Tibial nerve (tissue), 4 donors: ENCODE results near the gene UPP1. TPM values are rescaled to one million over a fixed set of nuclear protein-coding genes. Genes with fewer than 3 reads are reported as not detected.
A peak's percentile ranks its signal among the peaks of the same experiment; 100 is the strongest.
"Not testable (repeated sequence)": the region's sequence is repeated elsewhere in the genome, so short reads cannot be mapped to it uniquely, and the experiment has no call there.

ENCODE experiments used
- DNase-seq, 2 donors: peaks; one replicate each; pipeline ENCODE4 v3.0.0-alpha.2; 2019; ENCODE audit warnings: low spot score in 2 of 2
- H3K27ac ChIP-seq, 4 donors: fragments of 200-600 bp; sonication (generic) in 3 of 4; one replicate each; pipeline ENCODE4 v1.5.1; 2017 to 2019; ENCODE audit warnings: mild to moderate bottlenecking in 1 of 4
- H3K27me3 ChIP-seq, 2 donors: fragments of 200-600 bp; sonication (generic) in 1 of 2; one replicate each; pipeline versions ENCODE4 v1.5.1 to v1.6.0; 2017 to 2019
- H3K36me3 ChIP-seq, 3 donors: fragments of 200-600 bp; sonication (generic); one replicate each; pipeline ENCODE4 v1.5.1; 2018 to 2019
- H3K4me1 ChIP-seq, 4 donors: fragments of 200-600 bp; sonication (generic) in 3 of 4; one replicate each; pipeline ENCODE4 v1.5.1; 2017 to 2019
- H3K4me3 ChIP-seq, 4 donors: fragments of 200-600 bp; sonication (generic) in 3 of 4; one replicate each; pipeline ENCODE4 v1.5.1; 2017 to 2019; ENCODE audit warnings: mild to moderate bottlenecking in 1 of 4, moderate library complexity in 1 of 4
- H3K9me3 ChIP-seq, 4 donors: fragments of 200-600 bp; sonication (generic) in 3 of 4; one replicate each; pipeline ENCODE4 v1.5.1; 2017 to 2019
- EP300 ChIP-seq, 2 donors: sonication (generic); formaldehyde crosslinking; IDR thresholded peaks; one replicate each; pipeline ENCODE4 v1.6.1; 2017; ENCODE audit warnings: antibody characterized with exemption in 2 of 2, mild to moderate bottlenecking in 1 of 2
- POLR2A ChIP-seq, 2 donors: fragments of 450-650 bp; IDR thresholded peaks; one replicate each; pipeline ENCODE4 v1.6.1; 2017; ENCODE audit warnings: antibody characterized with exemption in 2 of 2, mild to moderate bottlenecking in 2 of 2, moderate library complexity in 2 of 2
- WGBS, 2 donors: methylation state at CpG; one replicate each; pipeline ENCODE4 v1.1.5; 2018; 5-methylcytosine and 5-hydroxymethylcytosine counted together
- total RNA-seq, 4 donors: library from RNA; depleted of rRNA; stranded (reverse); fragments of >200 nt; gene quantifications; one replicate each; pipeline ENCODE4 v1.1.0, GENCODE V29; 2016
- TF ChIP-seq, protein P1 (sequence below), 5 experiments: fragments of 200-600 bp in 3 of 5; fragments of 450-650 bp in 2 of 5; sonication (generic) in 3 of 5; IDR thresholded peaks; one replicate each; pipeline ENCODE4 v1.5.1; 2016 to 2019; ENCODE audit warnings: antibody characterized with exemption in 5 of 5, mild to moderate bottlenecking in 3 of 5, moderate library complexity in 2 of 5

Gene UPP1
- total RNA-seq, 4 donors from 2014 or later: 14.2 to 36.9 (median 19.0) TPM

GRCh38 chr7:48118041-48118440 is 29.0 kb downstream of the UPP1 start:
- H3K27me3 ChIP-seq: no peaks in the 10 kb centered on the region
- H3K4me3 ChIP-seq: no peak overlapping the region
- H3K36me3 ChIP-seq: no peaks in the 10 kb centered on the region
- TF ChIP-seq POLR2A (IDR thresholded peaks at IDR 0.05) (no peak), EP300 (IDR thresholded peaks at IDR 0.05) (no peak)
- TF ChIP-seq, protein P1, sequence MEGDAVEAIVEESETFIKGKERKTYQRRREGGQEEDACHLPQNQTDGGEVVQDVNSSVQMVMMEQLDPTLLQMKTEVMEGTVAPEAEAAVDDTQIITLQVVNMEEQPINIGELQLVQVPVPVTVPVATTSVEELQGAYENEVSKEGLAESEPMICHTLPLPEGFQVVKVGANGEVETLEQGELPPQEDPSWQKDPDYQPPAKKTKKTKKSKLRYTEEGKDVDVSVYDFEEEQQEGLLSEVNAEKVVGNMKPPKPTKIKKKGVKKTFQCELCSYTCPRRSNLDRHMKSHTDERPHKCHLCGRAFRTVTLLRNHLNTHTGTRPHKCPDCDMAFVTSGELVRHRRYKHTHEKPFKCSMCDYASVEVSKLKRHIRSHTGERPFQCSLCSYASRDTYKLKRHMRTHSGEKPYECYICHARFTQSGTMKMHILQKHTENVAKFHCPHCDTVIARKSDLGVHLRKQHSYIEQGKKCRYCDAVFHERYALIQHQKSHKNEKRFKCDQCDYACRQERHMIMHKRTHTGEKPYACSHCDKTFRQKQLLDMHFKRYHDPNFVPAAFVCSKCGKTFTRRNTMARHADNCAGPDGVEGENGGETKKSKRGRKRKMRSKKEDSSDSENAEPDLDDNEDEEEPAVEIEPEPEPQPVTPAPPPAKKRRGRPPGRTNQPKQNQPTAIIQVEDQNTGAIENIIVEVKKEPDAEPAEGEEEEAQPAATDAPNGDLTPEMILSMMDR (IDR thresholded peaks at IDR 0.05): no peak
- H3K27ac ChIP-seq: no peak overlapping the region
- H3K4me1 ChIP-seq: no peaks in the 10 kb centered on the region
- DNase-seq: no peak
- no peaks in the 10 kb centered on the region for H3K9me3 ChIP-seq
- WGBS, 2 donors: 56 to 59% methylated on average over 10 of the region's 10 CpGs

DNA sequence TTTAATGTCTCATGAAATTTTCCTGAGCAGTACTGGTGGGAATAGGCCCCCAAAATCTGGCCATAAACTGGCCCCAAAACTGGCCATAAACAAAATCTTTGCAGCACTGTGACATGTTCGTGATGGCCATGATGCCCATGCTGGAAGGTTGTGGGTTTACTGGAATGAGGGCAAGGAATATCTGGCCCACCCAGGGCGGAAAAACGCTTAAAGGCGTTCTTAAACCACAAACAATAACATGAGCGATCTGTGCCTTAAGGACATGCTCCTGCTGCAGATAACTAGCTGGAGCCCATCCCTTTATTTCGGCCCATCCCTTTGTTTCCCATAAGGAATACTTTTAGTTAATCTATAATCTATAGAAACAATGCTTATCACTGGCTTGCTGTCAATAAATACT is 31.5 kb downstream of the UPP1 start:
- H3K4me3 ChIP-seq, H3K36me3 ChIP-seq, H3K27me3 ChIP-seq, H3K9me3 ChIP-seq, DNase-seq, H3K4me1 ChIP-seq, H3K27ac ChIP-seq: not testable (repeated sequence)
- WGBS, 2 donors: 82 to 85% methylated on average over 6 of the region's 6 CpGs

- Histone ChIP-seq H3K27me3 (no peaks in the 10 kb centered on the region), H3K4me1 (no peaks in the 10 kb centered on the region), H3K4me3 (no peak overlapping the region), H3K9me3 (peaks cover 0 to 12% (median 1%) of the 10 kb centered on the region in 4 donors), H3K36me3 (no peaks in the 10 kb centered on the region), H3K27ac (no peak overlapping the region)
- DNase-seq: no peak
- 89 to 90% methylated on average over 2 of the region's 2 CpGs for WGBS, 2 donors
- no peak for TF ChIP-seq POLR2A (IDR thresholded peaks at IDR 0.05)
- TF ChIP-seq, protein P1 (IDR thresholded peaks at IDR 0.05): no peak
- TF ChIP-seq EP300 (IDR thresholded peaks at IDR 0.05): no peak
Observed at GRCh38 chr7:48126037-48126436, 37.0 kb downstream of the UPP1 start.

GRCh38 chr7:48130658-48131108 is 41.6 kb downstream of the UPP1 start:
- TF ChIP-seq, protein P1 (IDR thresholded peaks at IDR 0.05): no peak
- Histone ChIP-seq H3K9me3 (peaks cover 0 to 8% (median 1%) of the 10 kb centered on the region in 4 donors), H3K4me1 (no peaks in the 10 kb centered on the region), H3K36me3 (no peaks in the 10 kb centered on the region), H3K27me3 (no peaks in the 10 kb centered on the region), H3K27ac (no peak overlapping the region), H3K4me3 (no peak overlapping the region)
- DNase-seq: no peak

DNA sequence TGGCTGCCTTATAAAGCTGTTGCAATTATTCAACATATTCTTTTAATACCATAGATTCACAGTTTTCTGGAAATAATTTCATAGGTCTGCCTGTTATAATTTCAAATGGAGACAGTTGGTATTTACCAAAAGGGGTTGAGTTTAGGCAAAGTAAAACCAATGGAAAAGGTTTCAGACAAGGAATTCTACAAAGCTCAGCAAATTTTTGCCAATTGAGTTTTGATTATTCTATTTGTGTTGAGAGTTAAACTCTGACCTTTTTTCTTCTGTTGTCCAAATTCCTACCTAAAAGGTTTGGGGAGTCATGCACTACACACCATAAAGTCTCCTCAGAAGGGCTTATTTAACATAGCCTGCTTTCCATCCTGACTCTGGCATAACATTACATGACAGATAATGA is 43.7 kb downstream of the UPP1 start:
- Histone ChIP-seq H3K27me3 (no peaks in the 10 kb centered on the region), H3K27ac (no peak overlapping the region), H3K4me1 (no peaks in the 10 kb centered on the region), H3K4me3 (no peak overlapping the region), H3K9me3 (no peaks in the 10 kb centered on the region), H3K36me3 (no peaks in the 10 kb centered on the region)
- DNase-seq: no peak
- no peak for TF ChIP-seq POLR2A (IDR thresholded peaks at IDR 0.05)
- TF ChIP-seq, protein P1 (IDR thresholded peaks at IDR 0.05): no peak
- no peak for TF ChIP-seq EP300 (IDR thresholded peaks at IDR 0.05)

- Histone ChIP-seq H3K27ac (no peak overlapping the region), H3K4me3 (no peak overlapping the region), H3K27me3 (no peaks in the 10 kb centered on the region), H3K4me1 (peaks cover 0 to 13% (median 0%) of the 10 kb centered on the region in 4 donors), H3K36me3 (no peaks in the 10 kb centered on the region), H3K9me3 (no peaks in the 10 kb centered on the region)
- TF ChIP-seq EP300 (IDR thresholded peaks at IDR 0.05) (no peak), POLR2A (IDR thresholded peaks at IDR 0.05) (no peak)
- TF ChIP-seq, protein P1 (IDR thresholded peaks at IDR 0.05): peak in 1 of 5 experiments; percentile 25
- DNase-seq: no peak
- WGBS, 2 donors: 52 to 55% methylated on average over 3 of the region's 3 CpGs
Observed at GRCh38 chr7:48139459-48139858, 50.4 kb downstream of the UPP1 start.
